ENCODE measurements around the gene KHK. TPM values are rescaled to one million over a fixed set of nuclear protein-coding genes. Genes with fewer than 3 reads are reported as not detected.

KHK gene
- total and polyA plus RNA-seq, 9 of the 15 experiments (the other 6 are each of a cell fraction or from before 2014, with no cell fraction given) = 1.5 to 10.7 (median 5.2) TPM

DNA sequence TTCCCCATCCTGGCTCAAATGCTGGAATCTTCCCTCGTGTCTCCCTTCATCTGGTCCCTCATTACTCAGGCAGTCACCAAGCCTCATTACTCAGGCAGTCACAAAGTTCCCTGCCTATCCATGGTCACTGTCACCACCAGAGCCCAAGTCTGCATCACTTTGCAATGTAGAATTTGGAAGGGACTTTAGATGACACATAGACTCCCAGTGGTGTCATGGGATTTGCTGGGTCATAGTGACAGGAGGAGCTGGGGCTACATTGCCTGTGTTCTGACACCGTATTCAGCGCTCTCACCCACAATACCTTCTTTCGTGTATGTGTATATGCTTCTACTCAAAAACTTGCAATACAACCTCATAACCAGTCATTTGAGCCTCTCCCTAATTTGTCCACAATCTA is 10.2 kb upstream of the KHK start (continued):
- TF ChIP-seq, protein P1, sequence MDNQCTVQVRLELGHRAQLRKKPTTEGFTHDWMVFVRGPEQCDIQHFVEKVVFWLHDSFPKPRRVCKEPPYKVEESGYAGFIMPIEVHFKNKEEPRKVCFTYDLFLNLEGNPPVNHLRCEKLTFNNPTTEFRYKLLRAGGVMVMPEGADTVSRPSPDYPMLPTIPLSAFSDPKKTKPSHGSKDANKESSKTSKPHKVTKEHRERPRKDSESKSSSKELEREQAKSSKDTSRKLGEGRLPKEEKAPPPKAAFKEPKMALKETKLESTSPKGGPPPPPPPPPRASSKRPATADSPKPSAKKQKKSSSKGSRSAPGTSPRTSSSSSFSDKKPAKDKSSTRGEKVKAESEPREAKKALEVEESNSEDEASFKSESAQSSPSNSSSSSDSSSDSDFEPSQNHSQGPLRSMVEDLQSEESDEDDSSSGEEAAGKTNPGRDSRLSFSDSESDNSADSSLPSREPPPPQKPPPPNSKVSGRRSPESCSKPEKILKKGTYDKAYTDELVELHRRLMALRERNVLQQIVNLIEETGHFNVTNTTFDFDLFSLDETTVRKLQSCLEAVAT (IDR thresholded peaks at IDR 0.05) = peak in 1 of 2 experiments; percentile 40; a peak in 1 of 4 replicates
- TF ChIP-seq RBM22 (IDR thresholded peaks at IDR 0.05; ENCODE audit: low read depth, low read length, poor library complexity, severe bottlenecking) (no peak), NFRKB (IDR thresholded peaks at IDR 0.05; ENCODE audit: low read depth) (no peak), CTBP1 (IDR thresholded peaks at IDR 0.05; ENCODE audit: borderline replicate concordance) (0 out of 2 replicates have a peak, but pooled peaks have one; percentile 9), ZBTB1 (CRISPR knock-in tag; IDR thresholded peaks at IDR 0.05; ENCODE audit: borderline replicate concordance, low read depth) (no peak), NCOA4 (IDR thresholded peaks at IDR 0.05; ENCODE audit: partially characterized antibody) (no peak), ZNF316 (IDR thresholded peaks at IDR 0.05) (peak; percentile 53; the same call in 1 of the 2 replicates), ZC3H4 (CRISPR knock-in tag; IDR thresholded peaks at IDR 0.05; ENCODE audit: borderline replicate concordance) (no peak), CXXC5 (CRISPR knock-in tag; IDR thresholded peaks at IDR 0.05) (no peak), ZNF507 (tag; conservative IDR thresholded peaks at IDR 0.05) (no peak), NFE2 (IDR thresholded peaks at IDR 0.05; ENCODE audit: low read depth) (peak; percentile 83), SMARCA4 (IDR thresholded peaks at IDR 0.05) (peak; percentile 32), NRF1 (conservative IDR thresholded peaks at IDR 0.05 in 1 of 2, IDR thresholded peaks at IDR 0.05 in 1 of 2) (no peak), JUN (IDR thresholded peaks at IDR 0.05; ENCODE audit: borderline replicate concordance, low read depth, low read length) (0 out of 2 replicates have a peak, but pooled peaks have one; percentile 27), JUN (CRISPR knock-in tag; IDR thresholded peaks at IDR 0.05; ENCODE audit: borderline replicate concordance) (no peak), FOSL1 (tag; conservative IDR thresholded peaks at IDR 0.05) (no peak), MEIS2 (IDR thresholded peaks at IDR 0.05; ENCODE audit: partially characterized antibody) (peak; percentile 27), BCL6 (CRISPR knock-in tag; IDR thresholded peaks at IDR 0.05) (no peak)
- TF ChIP-seq, protein P2, sequence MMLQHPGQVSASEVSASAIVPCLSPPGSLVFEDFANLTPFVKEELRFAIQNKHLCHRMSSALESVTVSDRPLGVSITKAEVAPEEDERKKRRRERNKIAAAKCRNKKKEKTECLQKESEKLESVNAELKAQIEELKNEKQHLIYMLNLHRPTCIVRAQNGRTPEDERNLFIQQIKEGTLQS (IDR thresholded peaks at IDR 0.05) = peak; percentile 49
- TF ChIP-seq, protein P2 (CRISPR knock-in tag; conservative IDR thresholded peaks at IDR 0.05) = no peak
- TF ChIP-seq, protein P3, sequence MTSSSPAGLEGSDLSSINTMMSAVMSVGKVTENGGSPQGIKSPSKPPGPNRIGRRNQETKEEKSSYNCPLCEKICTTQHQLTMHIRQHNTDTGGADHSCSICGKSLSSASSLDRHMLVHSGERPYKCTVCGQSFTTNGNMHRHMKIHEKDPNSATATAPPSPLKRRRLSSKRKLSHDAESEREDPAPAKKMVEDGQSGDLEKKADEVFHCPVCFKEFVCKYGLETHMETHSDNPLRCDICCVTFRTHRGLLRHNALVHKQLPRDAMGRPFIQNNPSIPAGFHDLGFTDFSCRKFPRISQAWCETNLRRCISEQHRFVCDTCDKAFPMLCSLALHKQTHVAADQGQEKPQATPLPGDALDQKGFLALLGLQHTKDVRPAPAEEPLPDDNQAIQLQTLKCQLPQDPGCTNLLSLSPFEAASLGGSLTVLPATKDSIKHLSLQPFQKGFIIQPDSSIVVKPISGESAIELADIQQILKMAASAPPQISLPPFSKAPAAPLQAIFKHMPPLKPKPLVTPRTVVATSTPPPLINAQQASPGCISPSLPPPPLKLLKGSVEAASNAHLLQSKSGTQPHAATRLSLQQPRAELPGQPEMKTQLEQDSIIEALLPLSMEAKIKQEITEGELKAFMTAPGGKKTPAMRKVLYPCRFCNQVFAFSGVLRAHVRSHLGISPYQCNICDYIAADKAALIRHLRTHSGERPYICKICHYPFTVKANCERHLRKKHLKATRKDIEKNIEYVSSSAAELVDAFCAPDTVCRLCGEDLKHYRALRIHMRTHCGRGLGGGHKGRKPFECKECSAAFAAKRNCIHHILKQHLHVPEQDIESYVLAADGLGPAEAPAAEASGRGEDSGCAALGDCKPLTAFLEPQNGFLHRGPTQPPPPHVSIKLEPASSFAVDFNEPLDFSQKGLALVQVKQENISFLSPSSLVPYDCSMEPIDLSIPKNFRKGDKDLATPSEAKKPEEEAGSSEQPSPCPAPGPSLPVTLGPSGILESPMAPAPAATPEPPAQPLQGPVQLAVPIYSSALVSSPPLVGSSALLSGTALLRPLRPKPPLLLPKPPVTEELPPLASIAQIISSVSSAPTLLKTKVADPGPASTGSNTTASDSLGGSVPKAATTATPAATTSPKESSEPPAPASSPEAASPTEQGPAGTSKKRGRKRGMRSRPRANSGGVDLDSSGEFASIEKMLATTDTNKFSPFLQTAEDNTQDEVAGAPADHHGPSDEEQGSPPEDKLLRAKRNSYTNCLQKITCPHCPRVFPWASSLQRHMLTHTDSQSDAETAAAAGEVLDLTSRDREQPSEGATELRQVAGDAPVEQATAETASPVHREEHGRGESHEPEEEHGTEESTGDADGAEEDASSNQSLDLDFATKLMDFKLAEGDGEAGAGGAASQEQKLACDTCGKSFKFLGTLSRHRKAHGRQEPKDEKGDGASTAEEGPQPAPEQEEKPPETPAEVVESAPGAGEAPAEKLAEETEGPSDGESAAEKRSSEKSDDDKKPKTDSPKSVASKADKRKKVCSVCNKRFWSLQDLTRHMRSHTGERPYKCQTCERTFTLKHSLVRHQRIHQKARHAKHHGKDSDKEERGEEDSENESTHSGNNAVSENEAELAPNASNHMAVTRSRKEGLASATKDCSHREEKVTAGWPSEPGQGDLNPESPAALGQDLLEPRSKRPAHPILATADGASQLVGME (CRISPR knock-in tag; IDR thresholded peaks at IDR 0.05) = no peak
- TF ChIP-seq, protein P4, sequence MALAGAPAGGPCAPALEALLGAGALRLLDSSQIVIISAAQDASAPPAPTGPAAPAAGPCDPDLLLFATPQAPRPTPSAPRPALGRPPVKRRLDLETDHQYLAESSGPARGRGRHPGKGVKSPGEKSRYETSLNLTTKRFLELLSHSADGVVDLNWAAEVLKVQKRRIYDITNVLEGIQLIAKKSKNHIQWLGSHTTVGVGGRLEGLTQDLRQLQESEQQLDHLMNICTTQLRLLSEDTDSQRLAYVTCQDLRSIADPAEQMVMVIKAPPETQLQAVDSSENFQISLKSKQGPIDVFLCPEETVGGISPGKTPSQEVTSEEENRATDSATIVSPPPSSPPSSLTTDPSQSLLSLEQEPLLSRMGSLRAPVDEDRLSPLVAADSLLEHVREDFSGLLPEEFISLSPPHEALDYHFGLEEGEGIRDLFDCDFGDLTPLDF (CRISPR knock-in tag; IDR thresholded peaks at IDR 0.05) = 0 out of 2 replicates have a peak, but pooled peaks have one; percentile 46
